Neural cell (in vitro differentiated cells): ENCODE results near the gene PTPRA. TPM values are rescaled to one million over a fixed set of nuclear protein-coding genes. Genes with fewer than 3 reads are reported as not detected.

Experiments used
- H2AFZ ChIP-seq: fragments of 200-600, 300-800 bp; sonication (generic), shearing (Covaris generic); 2 replicates; pipeline ENCODE4 v1.6.0; 2014; ENCODE audit warnings: low read depth, mild to moderate bottlenecking, antibody characterized with exemption, low read length, moderate library complexity
- H3F3A ChIP-seq: fragments of 200-600 bp; shearing (Covaris generic); 2 replicates; pipeline ENCODE4 v1.6.1; 2016; ENCODE audit warnings: mild to moderate bottlenecking, moderate library complexity, mixed read lengths, antibody characterized with exemption, low read length; ENCODE audit not compliant: insufficient read depth, poor library complexity, severe bottlenecking
- H3K27ac ChIP-seq: fragments of 200-600, 300-800 bp; sonication (generic), shearing (Covaris generic); 2 replicates; pipeline ENCODE4 v1.5.1; 2014; ENCODE audit warnings: mild to moderate bottlenecking, low read length, moderate library complexity
- H3K27me3 ChIP-seq: fragments of 300-800, 200-600 bp; sonication (generic), shearing (Covaris generic); 2 replicates; pipeline ENCODE4 v1.6.0; 2014; ENCODE audit warnings: mild to moderate bottlenecking, low read depth, low read length, moderate library complexity; ENCODE audit not compliant: insufficient read depth
- H3K36me3 ChIP-seq: fragments of 300-800, 200-600 bp; sonication (generic), shearing (Covaris generic); 2 replicates; pipeline ENCODE4 v1.5.1; 2014; ENCODE audit warnings: mild to moderate bottlenecking, antibody characterized with exemption, low read length, moderate library complexity; ENCODE audit not compliant: insufficient read depth
- H3K4me2 ChIP-seq: fragments of 300-800, 200-600 bp; sonication (generic), shearing (Covaris generic); 2 replicates; pipeline ENCODE4 v1.6.0; 2014; ENCODE audit warnings: mild to moderate bottlenecking, low read length
- H3K4me3 ChIP-seq: fragments of 300-800, 200-600 bp; sonication (generic), shearing (Covaris generic); 2 replicates; pipeline ENCODE4 v1.5.1; 2014; ENCODE audit warnings: mild to moderate bottlenecking, low read length, moderate library complexity
- H3K79me2 ChIP-seq: fragments of 200-600 bp; shearing (Covaris generic); replicated peaks from 2 replicates; pipeline ENCODE4 v1.6.0; 2014; ENCODE audit warnings: mild to moderate bottlenecking, low read length, moderate library complexity; ENCODE audit not compliant: insufficient read depth
- H3K9ac ChIP-seq: fragments of 300-800, 200-600 bp; sonication (generic), shearing (Covaris generic); 2 replicates; pipeline ENCODE4 v1.6.1; 2016; ENCODE audit warnings: mild to moderate bottlenecking, low read length, mixed read lengths
- H3K9me2 ChIP-seq: fragments of 200-600 bp; shearing (Covaris generic); 2 replicates; pipeline ENCODE4 v1.6.1; 2016; ENCODE audit warnings: mild to moderate bottlenecking, low read length, mixed read lengths; ENCODE audit not compliant: insufficient read depth
- H3K9me3 ChIP-seq: fragments of 200-600, 300-800 bp; sonication (generic), shearing (Covaris generic); 2 replicates; pipeline ENCODE4 v1.6.1; 2016; ENCODE audit warnings: mild to moderate bottlenecking, mixed run types, low read length, moderate library complexity, mixed read lengths
- H4K20me1 ChIP-seq: fragments of 200-600 bp; shearing (Covaris generic); 2 replicates; pipeline ENCODE4 v1.6.1; 2016; ENCODE audit warnings: mild to moderate bottlenecking, mixed run types; ENCODE audit not compliant: insufficient read depth
- CTCF ChIP-seq: fragments of 450-650 bp; IDR thresholded peaks from 2 replicates; pipeline ENCODE4 v1.5.1; 2014; ENCODE audit warnings: antibody characterized with exemption, mild to moderate bottlenecking, moderate library complexity; ENCODE audit not compliant: poor library complexity, severe bottlenecking
- EP300 ChIP-seq: fragments of 450-650 bp; conservative IDR thresholded peaks from 2 replicates; pipeline ENCODE4 v1.6.1; 2014; ENCODE audit warnings: antibody characterized with exemption, mild to moderate bottlenecking, moderate library complexity; ENCODE audit not compliant: poor library complexity, severe bottlenecking
- EZH2 ChIP-seq: fragments of 200-600, 300-800 bp; shearing (Covaris generic), sonication (generic); IDR thresholded peaks from 2 replicates; pipeline ENCODE4 v1.6.1; 2014; ENCODE audit warnings: antibody characterized with exemption, low read length, borderline replicate concordance, mild to moderate bottlenecking; ENCODE audit not compliant: insufficient read depth, poor library complexity, severe bottlenecking
- MXI1 ChIP-seq: fragments of 450-650 bp; conservative IDR thresholded peaks from 2 replicates; pipeline ENCODE4 v1.6.1; 2014; ENCODE audit warnings: antibody characterized with exemption, mild to moderate bottlenecking; ENCODE audit not compliant: poor library complexity, severe bottlenecking
- POLR2AphosphoS5 ChIP-seq: IDR thresholded peaks from 2 replicates; pipeline ENCODE4 v1.6.1; 2012
- RAD21 ChIP-seq: fragments of 450-650 bp; conservative IDR thresholded peaks from 2 replicates; pipeline ENCODE4 v1.6.1; 2014; ENCODE audit warnings: antibody characterized with exemption, mild to moderate bottlenecking, moderate library complexity
- REST ChIP-seq: IDR thresholded peaks from 2 replicates; pipeline ENCODE4 v1.6.1; 2012; ENCODE audit warnings: borderline replicate concordance
- SMC3 ChIP-seq: fragments of 450-650 bp; conservative IDR thresholded peaks from 2 replicates; pipeline ENCODE4 v1.6.1; 2014; ENCODE audit warnings: antibody characterized with exemption, mild to moderate bottlenecking, moderate library complexity; ENCODE audit not compliant: poor library complexity
- TAF1 ChIP-seq: IDR thresholded peaks from 2 replicates; pipeline ENCODE4 v1.6.1; 2012; ENCODE audit warnings: low read depth
- polyA plus RNA-seq: library from polyadenylated mRNA; depleted of rRNA; stranded (reverse); fragments of >200 nt; gene quantifications from 2 replicates; pipeline ENCODE4 v1.2.3, GENCODE V29; 2014

The PTPRA gene
- polyA plus RNA-seq, 1 donor from 2014 or later = 68.2 TPM

DNA sequence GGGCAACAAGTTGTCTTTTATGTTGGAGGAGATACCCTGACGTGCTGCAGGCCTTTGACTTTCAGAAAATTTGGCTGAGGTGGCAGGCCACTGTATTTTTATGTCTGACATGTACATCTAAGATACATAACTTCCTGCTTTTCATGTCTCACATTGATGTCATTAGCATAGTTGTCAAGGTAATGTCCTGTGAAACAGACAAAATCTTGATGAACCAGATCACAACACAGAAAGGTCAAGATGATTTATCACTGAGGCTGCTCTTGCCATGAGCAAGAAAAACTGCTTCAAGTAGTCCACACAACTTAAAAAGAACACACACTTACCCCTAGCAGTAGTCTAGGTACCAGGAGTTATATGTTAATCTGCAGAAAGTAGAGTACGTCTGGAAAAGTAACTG is 120.0 kb downstream of the PTPRA start:
- Histone ChIP-seq H3K27me3 (no peaks in the 10 kb centered on the region), H4K20me1 (no peaks in the 10 kb centered on the region), H2AFZ (no peak overlapping the region), H3K9me3 (no peaks in the 10 kb centered on the region), H3K4me3 (no peak overlapping the region), H3K4me2 (no peak overlapping the region), H3K9me2 (no peaks in the 10 kb centered on the region), H3K9ac (no peak overlapping the region), H3K79me2 (no peaks in the 10 kb centered on the region), H3F3A (no peaks in the 10 kb centered on the region), H3K36me3 (no peaks in the 10 kb centered on the region), H3K27ac (no peak overlapping the region)
- TF ChIP-seq EZH2 (no peak), EP300 (no peak), REST (no peak), RAD21 (no peak), POLR2AphosphoS5 (no peak), TAF1 (no peak), CTCF (no peak), MXI1 (no peak), SMC3 (no peak)

DNA sequence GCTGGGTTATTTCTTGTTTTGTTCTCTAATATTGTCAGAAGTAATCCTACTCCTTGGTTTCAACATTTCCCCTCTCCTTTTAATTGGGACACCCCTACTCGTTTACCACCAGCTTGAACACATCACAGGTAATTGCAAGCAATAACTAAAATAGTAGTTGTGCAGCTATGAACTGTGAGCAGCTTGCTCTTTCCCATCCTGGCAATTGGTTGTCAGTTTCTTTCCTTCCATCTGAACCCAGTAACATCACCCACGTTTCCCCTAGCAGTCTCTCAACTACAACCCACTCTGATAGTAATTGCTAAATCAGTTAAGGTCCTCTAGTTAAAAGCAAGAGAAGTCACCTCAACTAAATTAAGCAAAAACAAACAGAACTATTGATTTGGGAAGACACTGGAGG is 122.5 kb downstream of the PTPRA start:
- no peaks in the 10 kb centered on the region for H3K27me3 ChIP-seq
- H3F3A ChIP-seq = no peaks in the 10 kb centered on the region
- H3K9me2 ChIP-seq = no peaks in the 10 kb centered on the region
- H3K9ac ChIP-seq = no peak overlapping the region
- no peaks in the 10 kb centered on the region for H4K20me1 ChIP-seq
- no peaks in the 10 kb centered on the region for H3K9me3 ChIP-seq
- no peak overlapping the region for H3K4me3 ChIP-seq
- no peaks in the 10 kb centered on the region for H3K79me2 ChIP-seq
- no peak overlapping the region for H3K27ac ChIP-seq
- no peak overlapping the region for H2AFZ ChIP-seq
- H3K36me3 ChIP-seq = no peaks in the 10 kb centered on the region
- no peak overlapping the region for H3K4me2 ChIP-seq
- TF ChIP-seq TAF1 (no peak), EZH2 (no peak), SMC3 (no peak), POLR2AphosphoS5 (no peak), MXI1 (no peak), EP300 (no peak), REST (no peak), RAD21 (no peak), CTCF (no peak)
